DOHH2 (cell line): ENCODE data around the gene SLC35F4.
"Not testable (repeated sequence)": the region's sequence is repeated elsewhere in the genome, so short reads cannot be mapped to it uniquely, and the experiment has no call there.

Experiments used
- H3F3A ChIP-seq: fragments of 200-600 bp; sonication (generic), shearing (Covaris generic); 2 replicates; pipeline ENCODE4 v1.6.0; 2016; ENCODE audit warnings: antibody characterized with exemption, mild to moderate bottlenecking; ENCODE audit not compliant: control insufficient read depth, insufficient read depth
- H3K27ac ChIP-seq: fragments of 200-600 bp; sonication (generic); 2 replicates; pipeline ENCODE4 v1.5.1; 2014; ENCODE audit warnings: low read depth, mild to moderate bottlenecking, low read length, moderate library complexity
- H3K27me3 ChIP-seq: fragments of 200-600 bp; sonication (generic); 2 replicates; pipeline ENCODE4 v1.6.1; 2014; ENCODE audit warnings: mild to moderate bottlenecking, low read length, mixed read lengths; ENCODE audit not compliant: control insufficient read depth
- H3K36me3 ChIP-seq: fragments of 200-600 bp; sonication (generic); 2 replicates; pipeline ENCODE4 v1.6.1; 2014; ENCODE audit warnings: mild to moderate bottlenecking, low read length, moderate library complexity, mixed read lengths; ENCODE audit not compliant: control insufficient read depth
- H3K4me1 ChIP-seq: fragments of 200-600 bp; sonication (generic); 2 replicates; pipeline ENCODE4 v1.6.1; 2014; ENCODE audit warnings: mild to moderate bottlenecking, low read length, mixed read lengths; ENCODE audit not compliant: control insufficient read depth
- H3K4me2 ChIP-seq: fragments of 200-600 bp; sonication (generic); 2 replicates; pipeline ENCODE4 v1.6.0; 2014; ENCODE audit warnings: mild to moderate bottlenecking, low read length, moderate library complexity
- H3K4me3 ChIP-seq: fragments of 200-600 bp; sonication (generic); 2 replicates; pipeline ENCODE4 v1.5.1; 2014; ENCODE audit warnings: mild to moderate bottlenecking, low read length, mixed read lengths
- H3K79me2 ChIP-seq: fragments of 200-600 bp; sonication (generic); 2 replicates; pipeline ENCODE4 v1.6.1; 2014; ENCODE audit warnings: mild to moderate bottlenecking, low read length, mixed read lengths; ENCODE audit not compliant: control insufficient read depth
- H3K9me2 ChIP-seq: fragments of 200-600 bp; sonication (generic); replicated peaks from 2 replicates; pipeline ENCODE4 v1.6.1; 2014; ENCODE audit warnings: mild to moderate bottlenecking, low read length, mixed read lengths; ENCODE audit not compliant: control insufficient read depth
- H3K9me3 ChIP-seq: fragments of 200-600 bp; sonication (generic); 2 replicates; pipeline ENCODE4 v1.6.1; 2014; ENCODE audit warnings: antibody characterized with exemption, low read length, mixed read lengths; ENCODE audit not compliant: control insufficient read depth, insufficient read depth
- H4K20me1 ChIP-seq: fragments of 200-600 bp; sonication (generic); 2 replicates; pipeline ENCODE4 v1.6.0; 2014; ENCODE audit warnings: low read depth, mild to moderate bottlenecking, antibody characterized with exemption, low read length, moderate library complexity; ENCODE audit not compliant: control insufficient read depth, insufficient read depth
- EZH2phosphoT487 ChIP-seq: fragments of 200-600 bp; sonication (generic); IDR thresholded peaks from 2 replicates; pipeline ENCODE4 v1.6.1; 2017; ENCODE audit warnings: borderline replicate concordance, mild to moderate bottlenecking, antibody characterized with exemption, low read length, moderate library complexity, mixed read lengths
- TF ChIP-seq, protein P1 (sequence below): fragments of 200-600 bp; sonication (generic); IDR thresholded peaks from one replicate; pipeline ENCODE4 v1.5.1; 2014; ENCODE audit warnings: antibody characterized with exemption, mild to moderate bottlenecking, low read depth, low read length; ENCODE audit not compliant: poor library complexity, severe bottlenecking

SLC35F4 gene

DNA sequence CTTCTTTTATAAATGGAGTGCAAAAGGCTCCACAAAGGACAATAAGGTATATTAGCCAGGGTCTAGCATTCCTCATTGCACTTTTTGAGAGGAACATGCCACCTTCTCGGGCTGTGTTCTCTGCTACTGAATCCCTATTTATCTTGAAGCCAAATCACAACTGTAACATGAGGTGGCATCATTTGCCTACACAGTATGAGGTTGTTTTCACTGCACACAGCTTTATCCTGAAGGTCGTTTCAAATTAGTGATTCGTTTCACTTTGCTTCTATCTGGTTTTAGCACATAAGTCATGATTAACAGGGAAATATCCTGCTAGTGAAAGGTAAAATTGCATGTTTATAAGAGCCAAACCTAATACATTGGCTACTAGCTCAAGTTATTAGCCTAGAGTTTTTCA lies 153.8 kb downstream of the SLC35F4 start:
- Histone ChIP-seq H3K9me3 (peaks cover 5% of the 10 kb centered on the region; the same call in 1 of the 2 replicates), H3K4me1 (no peaks in the 10 kb centered on the region)
- TF ChIP-seq EZH2phosphoT487: no peak
- TF ChIP-seq, protein P1, sequence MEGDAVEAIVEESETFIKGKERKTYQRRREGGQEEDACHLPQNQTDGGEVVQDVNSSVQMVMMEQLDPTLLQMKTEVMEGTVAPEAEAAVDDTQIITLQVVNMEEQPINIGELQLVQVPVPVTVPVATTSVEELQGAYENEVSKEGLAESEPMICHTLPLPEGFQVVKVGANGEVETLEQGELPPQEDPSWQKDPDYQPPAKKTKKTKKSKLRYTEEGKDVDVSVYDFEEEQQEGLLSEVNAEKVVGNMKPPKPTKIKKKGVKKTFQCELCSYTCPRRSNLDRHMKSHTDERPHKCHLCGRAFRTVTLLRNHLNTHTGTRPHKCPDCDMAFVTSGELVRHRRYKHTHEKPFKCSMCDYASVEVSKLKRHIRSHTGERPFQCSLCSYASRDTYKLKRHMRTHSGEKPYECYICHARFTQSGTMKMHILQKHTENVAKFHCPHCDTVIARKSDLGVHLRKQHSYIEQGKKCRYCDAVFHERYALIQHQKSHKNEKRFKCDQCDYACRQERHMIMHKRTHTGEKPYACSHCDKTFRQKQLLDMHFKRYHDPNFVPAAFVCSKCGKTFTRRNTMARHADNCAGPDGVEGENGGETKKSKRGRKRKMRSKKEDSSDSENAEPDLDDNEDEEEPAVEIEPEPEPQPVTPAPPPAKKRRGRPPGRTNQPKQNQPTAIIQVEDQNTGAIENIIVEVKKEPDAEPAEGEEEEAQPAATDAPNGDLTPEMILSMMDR: no peak

DNA sequence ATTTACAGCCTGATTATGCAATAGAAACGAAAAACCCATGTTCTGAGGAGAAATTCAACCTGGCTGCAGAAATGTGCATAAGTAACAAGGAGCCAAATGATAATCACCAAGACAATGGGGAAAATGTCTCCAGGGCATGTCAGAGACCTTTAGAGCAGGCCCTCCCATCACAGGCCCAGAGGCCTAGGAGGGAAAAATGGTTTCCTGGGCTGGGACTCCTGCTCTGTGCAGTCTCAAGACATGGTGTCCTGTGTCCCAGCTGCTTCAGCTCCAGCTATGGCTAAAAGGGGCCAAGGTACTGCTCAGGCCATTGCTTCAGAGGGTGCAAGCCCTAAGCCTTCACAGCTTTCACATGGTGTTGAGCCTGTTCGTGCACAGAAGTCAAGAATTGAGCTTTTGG lies 156.0 kb downstream of the SLC35F4 start:
- H3K9me2 ChIP-seq: no peaks in the 10 kb centered on the region
- H3K9me3 ChIP-seq: peaks cover 5% of the 10 kb centered on the region; the same call in 1 of the 2 replicates
- H3K27ac ChIP-seq: no peak overlapping the region
- H3K4me1 ChIP-seq: no peaks in the 10 kb centered on the region
- H3K4me3 ChIP-seq: no peak overlapping the region
- no peaks in the 10 kb centered on the region for H3K36me3 ChIP-seq
- no peak overlapping the region for H3K4me2 ChIP-seq
- H3K79me2 ChIP-seq: no peaks in the 10 kb centered on the region
- no peaks in the 10 kb centered on the region for H4K20me1 ChIP-seq
- no peaks in the 10 kb centered on the region for H3F3A ChIP-seq
- TF ChIP-seq EZH2phosphoT487: no peak
- TF ChIP-seq, protein P1: no peak
- H3K27me3 ChIP-seq: no peaks in the 10 kb centered on the region

More for the DNA sequence above, 153.8 kb downstream of the SLC35F4 start:
- H3K36me3 ChIP-seq: no peaks in the 10 kb centered on the region
- no peaks in the 10 kb centered on the region for H4K20me1 ChIP-seq
- no peaks in the 10 kb centered on the region for H3F3A ChIP-seq
- H3K9me2 ChIP-seq: no peaks in the 10 kb centered on the region
- H3K27ac ChIP-seq: no peak overlapping the region
- H3K27me3 ChIP-seq: no peaks in the 10 kb centered on the region
- H3K4me2 ChIP-seq: no peak overlapping the region
- H3K4me3 ChIP-seq: no peak overlapping the region
- no peaks in the 10 kb centered on the region for H3K79me2 ChIP-seq

DNA sequence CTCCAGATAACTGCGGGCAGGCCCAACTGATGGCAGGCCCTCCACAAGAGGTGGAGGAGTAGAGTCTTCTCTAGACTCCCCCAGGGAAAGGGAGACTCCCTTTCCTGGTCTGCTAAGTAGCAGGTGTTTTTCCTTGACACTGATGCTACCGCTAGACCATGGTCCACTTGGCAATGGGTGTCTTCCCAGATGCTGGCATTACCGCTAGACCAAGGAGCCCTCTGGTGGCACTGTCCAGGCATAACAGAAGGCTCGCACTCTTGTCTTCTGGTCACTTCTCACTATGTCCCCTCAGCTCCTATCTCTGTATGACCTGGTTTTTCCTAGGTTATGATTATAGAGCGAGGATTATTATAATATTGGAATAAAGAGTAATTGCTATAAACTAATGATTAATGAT lies 156.8 kb downstream of the SLC35F4 start:
- not testable (repeated sequence) for H3K27me3 ChIP-seq, H3K27ac ChIP-seq, H4K20me1 ChIP-seq, H3K79me2 ChIP-seq, H3K4me1 ChIP-seq, H3K9me2 ChIP-seq, H3K9me3 ChIP-seq, H3K4me3 ChIP-seq, H3K36me3 ChIP-seq, H3F3A ChIP-seq, H3K4me2 ChIP-seq

DNA sequence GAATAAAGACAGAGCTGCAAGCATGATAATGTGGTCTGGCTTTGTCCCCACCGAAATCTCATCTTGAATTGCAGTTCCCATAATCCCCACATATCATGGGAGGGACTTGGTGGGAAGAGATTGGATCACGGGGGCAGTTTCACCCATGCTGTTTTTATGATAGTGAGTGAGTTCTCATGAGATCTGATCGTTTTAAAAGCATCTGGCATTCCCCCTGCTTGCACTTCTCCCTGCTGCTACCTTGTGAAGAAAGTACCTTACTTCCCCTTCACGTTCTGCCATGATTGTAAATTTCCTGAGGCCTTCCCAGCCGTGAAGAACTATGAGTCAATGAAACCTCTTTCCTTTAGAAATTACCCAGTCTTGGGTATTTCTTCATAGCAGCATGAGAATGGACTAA lies 158.7 kb downstream of the SLC35F4 start:
- H3K4me2 ChIP-seq: no peak overlapping the region
- no peaks in the 10 kb centered on the region for H3K36me3 ChIP-seq
- no peak overlapping the region for H3K27ac ChIP-seq
- TF ChIP-seq, protein P1: no peak
- no peak for TF ChIP-seq EZH2phosphoT487
- H3F3A ChIP-seq: no peaks in the 10 kb centered on the region
- no peaks in the 10 kb centered on the region for H3K27me3 ChIP-seq
- no peak overlapping the region for H3K4me3 ChIP-seq
- H4K20me1 ChIP-seq: no peaks in the 10 kb centered on the region
- no peaks in the 10 kb centered on the region for H3K4me1 ChIP-seq
- no peaks in the 10 kb centered on the region for H3K79me2 ChIP-seq
- no peaks in the 10 kb centered on the region for H3K9me2 ChIP-seq
- peaks cover 5% of the 10 kb centered on the region; the same call in 1 of the 2 replicates for H3K9me3 ChIP-seq
